ENCODE measurements around the gene CNN3.

CNN3 gene

GRCh38 chr1:94926915-94927404 is at the start of gene CNN3:
Gene CNN3 (minus strand): TSS chr1:94927110. CDS start chr1:94926894, 216 bp downstream.
- peak; percentile 69 for DNase-seq (ENCODE audit: low spot score)

GRCh38 chr1:94974824-94975223 is 47.9 kb upstream of the CNN3 start:
- no peak for DNase-seq (ENCODE audit: low spot score)

GRCh38 chr1:94974241-94974640 is 47.3 kb upstream of the CNN3 start:
- no peak for DNase-seq (ENCODE audit: low spot score)

GRCh38 chr1:94973309-94973922 is 46.5 kb upstream of the CNN3 start:
- no peak for DNase-seq (ENCODE audit: low spot score)

- DNase-seq (ENCODE audit: low spot score): peak; percentile 54
Observed at GRCh38 chr1:94971491-94971924, 44.6 kb upstream of the CNN3 start.

- DNase-seq (ENCODE audit: low spot score): peak; percentile 33
Observed at GRCh38 chr1:94970783-94971182, 43.9 kb upstream of the CNN3 start.

- DNase-seq (ENCODE audit: low spot score): no peak
Observed at GRCh38 chr1:94969137-94969536, 42.2 kb upstream of the CNN3 start.

- DNase-seq (ENCODE audit: low spot score): no peak
Observed at GRCh38 chr1:94966033-94966432, 39.1 kb upstream of the CNN3 start.

GRCh38 chr1:94963864-94964263 is 37.0 kb upstream of the CNN3 start:
- DNase-seq (ENCODE audit: low spot score): no peak

GRCh38 chr1:94962409-94963265 is 35.7 kb upstream of the CNN3 start:
- no peak for DNase-seq (ENCODE audit: low spot score)

GRCh38 chr1:94961988-94962387 is 35.1 kb upstream of the CNN3 start:
- DNase-seq (ENCODE audit: low spot score): no peak

- no peak for DNase-seq (ENCODE audit: low spot score)
Observed at GRCh38 chr1:94961582-94961981, 34.7 kb upstream of the CNN3 start.

GRCh38 chr1:94958081-94958480 is 31.2 kb upstream of the CNN3 start:
- no peak for DNase-seq (ENCODE audit: low spot score)

GRCh38 chr1:94955767-94956632 is 29.1 kb upstream of the CNN3 start:
- no peak for DNase-seq (ENCODE audit: low spot score)

GRCh38 chr1:94954263-94955220 is 27.6 kb upstream of the CNN3 start:
- DNase-seq (ENCODE audit: low spot score): no peak

GRCh38 chr1:94953746-94954145 is 26.8 kb upstream of the CNN3 start:
- no peak for DNase-seq (ENCODE audit: low spot score)

GRCh38 chr1:94953107-94953506 is 26.2 kb upstream of the CNN3 start:
- no peak for DNase-seq (ENCODE audit: low spot score)

- no peak for DNase-seq (ENCODE audit: low spot score)
Observed at GRCh38 chr1:94952539-94952938, 25.6 kb upstream of the CNN3 start.

- DNase-seq (ENCODE audit: low spot score): no peak
Observed at GRCh38 chr1:94951509-94952208, 24.7 kb upstream of the CNN3 start.

GRCh38 chr1:94951046-94951445 is 24.1 kb upstream of the CNN3 start:
- DNase-seq (ENCODE audit: low spot score): no peak
